HG02642 (cell line): ENCODE data around the gene GAST.

Source experiments
- ATAC-seq: cut with Tn5 transposase; IDR thresholded peaks from one replicate; pipeline ENCODE4 v1.9.1; 2021; ENCODE audit warnings: mild to moderate bottlenecking; ENCODE audit not compliant: unreplicated experiment, poor library complexity

The GAST gene

DNA sequence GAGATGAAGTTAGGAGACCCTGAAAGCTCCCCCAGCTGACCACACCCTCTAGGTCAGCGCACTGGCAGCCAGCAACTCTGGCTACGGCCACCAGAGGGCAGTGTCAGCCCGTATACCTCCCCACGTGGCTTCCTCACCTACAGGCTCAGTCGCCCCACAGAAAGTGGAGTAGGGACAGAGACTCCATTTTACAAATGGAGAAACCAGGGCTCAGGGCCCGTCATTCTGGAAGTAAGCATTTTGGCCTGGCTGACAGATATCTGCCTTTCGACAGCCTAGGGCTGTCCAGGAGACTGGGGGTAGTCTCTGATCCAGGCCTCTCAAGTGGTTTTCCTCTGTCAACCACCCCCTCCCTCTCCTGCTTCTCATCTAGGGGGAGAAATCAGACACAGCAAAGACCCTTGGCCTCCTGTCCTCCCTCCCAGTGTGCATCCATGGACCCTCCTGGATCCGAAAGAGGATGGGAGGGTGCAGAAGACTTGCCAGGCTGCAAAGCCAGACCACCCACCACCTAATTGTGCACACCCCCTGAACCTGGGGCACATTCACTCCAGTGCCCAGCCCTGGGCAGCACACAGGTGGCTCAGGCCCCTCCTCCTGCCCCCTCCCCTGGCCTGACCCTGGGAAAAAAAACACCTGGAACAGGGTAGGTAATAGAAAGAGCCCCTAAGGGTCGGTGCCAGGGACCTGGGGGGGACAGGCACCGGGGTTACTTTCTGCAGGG lies 26.1 kb downstream of the GAST start:
- ATAC-seq = peak; percentile 68

DNA sequence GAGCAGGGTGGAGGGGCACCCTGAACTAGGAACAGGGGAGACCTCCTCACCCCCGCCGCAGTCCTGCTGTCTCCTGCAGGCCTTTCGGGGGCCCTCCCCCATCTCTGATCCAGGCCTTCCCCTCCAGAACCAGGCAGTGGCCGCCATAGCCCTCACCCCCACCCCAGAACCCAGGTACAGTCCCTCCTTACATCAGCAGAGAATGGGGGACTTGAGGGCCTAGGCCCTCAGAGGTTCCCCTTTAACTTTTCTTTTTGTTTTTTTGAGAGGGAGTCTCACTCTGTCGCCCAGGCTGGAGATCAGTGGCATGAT lies 26.6 kb downstream of the GAST start:
- ATAC-seq = no peak

DNA sequence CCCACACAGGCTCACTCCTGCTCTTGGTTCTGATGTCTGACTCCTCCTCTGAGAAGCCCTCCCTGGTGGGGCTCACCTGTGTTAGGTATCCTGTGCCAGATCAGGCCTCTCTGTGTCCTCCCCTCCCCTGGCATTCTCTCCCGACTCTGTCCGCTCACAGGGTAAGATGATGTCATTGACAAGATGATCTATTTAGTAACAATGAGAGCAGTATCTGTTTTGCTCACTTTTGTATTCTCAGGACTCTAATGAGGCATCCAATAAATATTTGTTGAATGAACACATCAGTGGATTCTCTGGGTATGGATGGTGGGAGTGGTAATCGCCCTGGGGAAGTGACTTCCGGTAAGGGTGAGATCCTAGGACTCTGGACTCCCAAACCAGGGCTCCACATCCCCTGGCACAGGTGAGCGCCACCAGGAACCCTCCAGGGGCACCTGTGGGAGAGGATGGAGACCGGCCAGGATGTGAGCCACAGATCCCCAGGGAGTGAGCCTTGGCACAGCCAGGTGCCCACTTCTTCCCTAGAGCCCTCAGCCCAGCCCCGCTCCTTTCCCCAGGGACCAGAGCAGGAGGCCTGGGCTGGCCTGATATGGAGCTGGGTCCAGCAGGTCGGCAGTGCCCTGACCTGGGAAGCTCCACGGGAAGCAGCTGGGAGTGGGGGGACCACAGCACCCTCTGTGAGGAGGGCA lies 27.7 kb downstream of the GAST start:
- ATAC-seq = no peak

DNA sequence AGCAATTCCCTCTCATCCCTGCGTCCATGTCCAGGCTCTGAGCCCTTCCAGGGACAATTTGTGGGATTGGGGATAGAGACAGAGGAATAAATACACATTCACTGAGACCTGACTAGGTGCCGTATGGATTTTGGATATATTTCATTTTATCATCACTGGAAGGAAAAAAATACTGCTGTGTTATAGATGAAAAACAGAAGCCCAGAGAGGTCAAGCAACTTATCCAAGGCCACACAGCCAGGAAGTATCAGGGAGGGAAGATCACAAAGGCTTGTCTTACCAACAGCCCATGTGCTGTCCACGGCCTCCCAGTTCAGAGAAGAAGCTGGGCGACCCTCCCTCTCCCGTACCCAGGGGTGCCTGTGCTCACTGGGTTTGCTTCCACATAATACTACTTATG lies 28.4 kb downstream of the GAST start:
- no peak for ATAC-seq

DNA sequence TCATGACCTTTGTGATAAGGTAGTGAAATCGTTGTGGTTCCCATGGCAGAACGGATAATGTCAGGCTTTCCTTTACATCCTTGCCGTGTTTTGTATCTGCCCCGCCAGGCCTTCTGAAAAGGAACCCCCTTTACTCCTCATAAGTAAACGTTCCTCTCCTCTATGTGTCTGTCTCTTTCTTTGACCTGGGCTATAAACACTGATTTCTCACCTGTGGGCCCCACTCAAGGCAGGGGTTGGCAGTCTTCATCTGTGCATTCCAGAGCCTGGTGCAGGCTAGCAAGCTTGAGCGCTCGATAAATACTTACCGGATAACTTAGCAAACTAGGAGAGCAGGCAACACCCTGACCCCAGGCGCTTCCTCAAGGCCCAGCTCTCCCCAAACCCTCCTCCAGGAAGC lies 29.6 kb downstream of the GAST start:
- no peak for ATAC-seq

DNA sequence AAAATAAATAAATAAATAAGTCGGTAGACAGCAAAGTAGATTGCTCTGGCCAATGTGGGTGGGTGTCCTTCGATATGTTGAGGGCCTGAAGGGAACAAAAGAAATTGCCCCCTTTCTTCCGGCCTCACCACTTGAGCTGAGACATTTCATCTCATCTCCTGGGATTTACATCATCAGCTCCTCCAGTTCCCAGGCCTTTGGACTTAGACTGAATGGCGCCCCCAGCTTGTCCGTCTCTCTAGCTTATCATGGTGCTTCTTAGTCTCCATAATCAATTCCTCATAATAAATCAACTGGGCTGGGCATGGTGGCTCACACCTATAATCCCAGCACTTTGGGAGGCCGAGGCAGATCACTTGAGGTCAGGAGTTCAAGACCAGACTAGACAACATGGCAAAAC lies 36.1 kb downstream of the GAST start:
- ATAC-seq = no peak

DNA sequence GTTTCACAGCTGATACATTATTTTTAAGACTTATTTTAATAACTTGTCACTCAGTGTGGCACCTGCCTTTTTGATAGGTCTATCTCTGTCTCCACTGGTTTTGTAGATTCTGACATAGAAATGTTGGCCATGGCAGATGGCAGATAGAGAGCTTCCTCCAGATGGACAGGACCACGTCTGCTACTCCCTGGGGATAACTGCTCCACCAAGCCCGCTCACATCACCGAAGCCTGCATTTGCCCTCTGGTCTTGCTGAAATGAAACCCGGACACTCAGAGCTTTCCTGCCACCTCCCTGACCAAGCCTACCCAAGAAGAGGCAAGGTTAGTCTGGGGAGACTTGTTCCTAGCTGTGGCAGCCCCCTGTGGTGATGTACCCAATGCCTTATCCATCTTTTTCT lies 38.7 kb downstream of the GAST start:
- ATAC-seq = no peak

DNA sequence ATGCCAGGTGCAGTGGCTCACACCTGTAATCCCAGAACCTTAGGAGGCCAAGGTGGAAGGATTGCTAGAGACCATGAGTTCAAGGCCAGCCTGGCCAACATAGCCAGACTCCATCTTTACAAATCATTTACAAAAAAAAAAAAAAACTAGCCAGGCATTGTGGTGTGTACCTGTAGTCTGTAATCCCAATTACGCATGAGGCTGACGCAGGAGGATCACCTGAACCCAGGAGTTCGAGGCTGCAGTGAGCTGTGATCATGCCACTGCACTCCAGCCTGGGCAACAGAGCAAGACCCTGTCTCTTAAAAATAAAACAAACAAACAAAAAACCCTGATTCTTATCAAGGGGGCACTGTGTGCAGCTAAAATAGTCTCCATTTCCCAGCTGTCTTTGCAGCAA lies 39.2 kb downstream of the GAST start:
- ATAC-seq = no peak

DNA sequence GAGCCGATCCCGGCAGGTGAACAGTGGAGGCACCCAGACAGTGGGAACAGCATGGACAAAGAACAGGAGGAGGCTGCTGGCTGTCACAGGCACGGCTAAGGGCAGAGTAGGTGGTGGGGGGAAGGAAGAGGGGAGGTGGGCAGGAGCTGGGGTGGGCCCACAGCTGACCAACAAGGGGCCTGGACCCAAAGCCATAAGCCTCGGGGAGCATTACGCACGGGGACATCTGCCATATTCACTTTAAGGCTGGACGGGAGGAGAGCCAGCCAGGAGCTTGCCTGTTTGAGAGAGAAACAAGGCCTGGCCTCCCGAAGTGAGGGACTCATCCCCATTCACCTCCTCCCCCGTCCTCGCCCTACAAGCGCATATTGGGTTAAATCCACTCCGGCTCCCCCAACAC lies 41.9 kb downstream of the GAST start:
- ATAC-seq = no peak

DNA sequence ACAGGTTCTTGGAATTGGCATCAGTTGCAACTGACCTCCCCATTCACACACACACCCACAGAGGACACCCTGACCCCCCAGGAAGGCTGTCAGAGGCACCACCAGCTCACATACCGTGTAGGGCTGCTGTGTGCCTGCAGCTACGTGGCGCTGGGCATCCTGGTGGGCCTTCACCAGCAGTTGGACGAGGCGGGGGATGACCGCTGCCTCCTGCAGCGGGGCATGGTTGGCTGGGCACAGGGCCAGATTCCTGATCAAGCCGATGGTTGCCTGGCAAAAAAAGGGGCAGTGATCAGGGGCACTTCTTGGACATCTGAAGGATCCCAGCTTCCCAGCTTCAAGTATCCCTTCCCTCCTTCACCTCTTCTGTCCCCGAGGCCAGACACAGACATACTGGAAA lies 46.5 kb downstream of the GAST start:
- ATAC-seq = no peak

DNA sequence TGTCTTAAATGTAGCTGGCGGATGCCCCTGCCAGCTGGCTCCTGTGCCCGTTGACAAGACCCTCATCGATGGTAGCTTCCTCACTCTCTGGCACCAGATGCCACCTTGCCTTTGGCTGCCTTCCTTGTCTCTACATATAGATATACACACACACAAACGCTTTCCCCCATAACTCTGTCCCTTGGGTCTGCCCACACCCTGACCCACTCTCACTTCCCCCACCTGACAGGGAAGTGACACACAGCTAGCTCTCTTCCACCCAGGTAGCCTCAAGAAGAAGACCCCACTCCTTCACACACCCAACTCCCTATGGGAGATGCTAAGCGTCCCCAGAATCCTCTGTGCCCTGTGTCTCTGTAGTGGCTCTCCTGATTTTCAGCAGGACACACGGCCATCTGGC lies 48.7 kb downstream of the GAST start:
- no peak for ATAC-seq

DNA sequence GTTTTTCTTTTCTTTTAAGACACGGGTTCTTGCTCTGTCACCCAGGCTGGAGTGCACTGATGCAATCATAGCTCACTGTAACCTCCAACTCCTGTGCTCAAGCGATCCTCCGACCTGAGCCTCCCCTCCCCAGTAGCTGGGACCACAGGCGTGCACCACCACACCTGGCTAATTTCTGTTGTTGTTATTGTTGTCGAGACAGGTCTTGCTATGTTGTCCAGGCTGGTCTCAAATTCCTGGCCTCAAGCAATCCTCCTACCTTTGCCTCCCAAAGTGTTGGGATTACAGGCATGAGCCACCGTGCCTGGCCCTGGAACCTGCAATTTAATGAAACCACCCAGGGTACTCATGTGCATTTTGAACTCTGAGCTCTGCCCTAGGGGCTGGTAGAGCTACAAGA lies 50.3 kb downstream of the GAST start:
- ATAC-seq = no peak

DNA sequence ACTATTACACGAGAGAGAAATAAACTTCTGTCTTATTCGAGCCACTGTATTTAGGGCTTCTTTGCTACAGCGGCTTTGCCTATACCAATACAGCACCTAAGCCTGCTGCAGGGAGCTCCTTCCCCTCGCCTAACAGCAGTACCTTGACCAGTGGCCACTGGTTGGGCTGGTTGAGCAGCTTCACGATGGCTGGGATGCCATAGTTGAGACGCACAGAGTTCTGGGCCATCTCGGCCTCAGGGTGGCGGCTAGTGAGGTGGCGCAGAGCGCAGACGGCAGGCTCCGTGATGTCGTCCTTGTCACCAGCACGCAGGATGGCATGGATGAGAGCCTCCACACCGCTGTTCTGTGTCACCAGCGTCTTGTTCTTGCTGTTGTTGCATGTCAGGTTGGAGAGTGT lies 50.7 kb downstream of the GAST start:
- ATAC-seq = no peak

DNA sequence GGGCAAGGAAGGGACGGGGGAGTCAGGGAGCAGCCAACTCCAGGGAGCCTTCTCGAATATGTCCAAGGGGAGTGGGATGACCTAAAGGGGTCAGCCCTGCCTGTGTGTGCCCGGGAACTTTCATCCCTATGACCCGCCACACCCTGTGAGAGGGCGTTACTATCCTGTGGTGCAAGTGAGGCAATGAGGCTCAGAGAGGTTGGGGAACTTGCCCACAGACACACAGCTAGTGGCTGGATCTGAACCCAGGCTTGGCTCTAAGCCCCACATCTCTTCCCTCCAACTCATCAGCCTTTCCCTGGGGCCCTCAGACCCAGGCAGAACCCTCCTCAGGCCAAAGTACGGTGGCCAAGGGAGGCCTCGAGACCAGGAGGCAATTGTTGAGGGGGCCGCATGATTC lies 51.2 kb downstream of the GAST start:
- ATAC-seq = no peak
